ENCODE data around the gene TREH.
"Not testable (repeated sequence)": the region's sequence is repeated elsewhere in the genome, so short reads cannot be mapped to it uniquely, and the experiment has no call there.

The TREH gene

DNA sequence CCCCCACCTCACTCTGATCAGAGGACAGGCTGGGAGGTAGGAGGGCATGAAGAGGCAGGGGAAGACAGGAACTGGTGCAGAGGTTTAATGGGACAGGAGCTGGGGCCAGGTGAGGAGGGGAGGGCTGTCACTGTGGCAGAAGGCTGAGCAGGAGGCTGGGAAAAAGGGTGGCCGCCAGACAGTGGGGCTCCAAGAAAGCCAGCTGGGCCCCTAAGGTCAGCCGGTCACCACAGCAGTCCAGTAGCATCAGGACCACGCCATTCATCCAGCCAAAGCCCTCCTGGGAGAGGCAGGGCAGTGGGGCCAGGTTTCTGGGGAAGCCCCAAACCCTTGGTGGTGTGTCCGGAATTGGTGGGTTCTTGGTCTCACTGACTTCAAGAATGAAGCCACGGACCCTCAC lies 8.5 kb upstream of the TREH start:
- TF ChIP-seq CTCF (IDR thresholded peaks at IDR 0.05; ENCODE audit: low read depth, low read length, missing control alignments): no peak
- no peak overlapping the region for H3K4me3 ChIP-seq (replicated peaks; ENCODE audit: low read depth, low read length)
- DNase-seq (ENCODE audit: extremely low read depth, low read depth): no peak

DNA sequence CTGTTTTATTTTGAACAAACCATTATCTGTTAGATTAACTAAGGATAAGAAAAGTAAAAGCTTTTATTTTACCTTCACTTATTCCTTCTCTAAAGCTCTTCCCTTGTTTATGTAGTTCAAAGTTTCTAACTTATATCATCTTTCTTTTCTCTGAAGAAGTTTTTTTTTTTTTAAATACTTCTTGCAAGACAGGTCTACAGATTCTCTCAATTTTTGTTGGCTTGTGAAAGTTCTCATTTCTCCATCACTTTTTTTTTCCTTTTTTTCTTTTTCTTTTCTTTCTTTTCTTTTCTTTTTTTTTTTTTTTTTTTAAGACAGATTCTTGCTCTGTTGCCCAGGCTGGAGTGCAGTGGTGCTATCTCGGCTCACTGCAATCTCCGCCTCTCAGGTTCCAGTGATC lies 4.7 kb upstream of the TREH start:
- DNase-seq (ENCODE audit: extremely low read depth, low read depth): no peak
- TF ChIP-seq CTCF (IDR thresholded peaks at IDR 0.05; ENCODE audit: low read depth, low read length, missing control alignments): no peak
- no peak overlapping the region for H3K4me3 ChIP-seq (replicated peaks; ENCODE audit: low read depth, low read length)

GRCh38 chr11:118682939-118683338 lies 3.5 kb upstream of the TREH start:
- not testable (repeated sequence) for DNase-seq (ENCODE audit: extremely low read depth, low read depth); H3K4me3 ChIP-seq (replicated peaks; ENCODE audit: low read depth, low read length)

GRCh38 chr11:118682372-118682771 lies 2.9 kb upstream of the TREH start:
- no peak for TF ChIP-seq CTCF (IDR thresholded peaks at IDR 0.05; ENCODE audit: low read depth, low read length, missing control alignments)
- DNase-seq (ENCODE audit: extremely low read depth, low read depth): no peak
- H3K4me3 ChIP-seq (replicated peaks; ENCODE audit: low read depth, low read length): no peak overlapping the region

GRCh38 chr11:118678908-118679307 lies 542 bp downstream of the TREH start:
- H3K4me3 ChIP-seq (replicated peaks; ENCODE audit: low read depth, low read length); DNase-seq (ENCODE audit: extremely low read depth, low read depth): not testable (repeated sequence)

GRCh38 chr11:118677977-118678376 lies 1.5 kb downstream of the TREH start:
- TF ChIP-seq CTCF (IDR thresholded peaks at IDR 0.05; ENCODE audit: low read depth, low read length, missing control alignments): no peak
- DNase-seq (ENCODE audit: extremely low read depth, low read depth): no peak
- H3K4me3 ChIP-seq (replicated peaks; ENCODE audit: low read depth, low read length): no peak overlapping the region

GRCh38 chr11:118674082-118674435 lies 5.4 kb downstream of the TREH start:
- DNase-seq (ENCODE audit: extremely low read depth, low read depth): no peak
- H3K4me3 ChIP-seq (replicated peaks; ENCODE audit: low read depth, low read length): no peak overlapping the region
- TF ChIP-seq CTCF (IDR thresholded peaks at IDR 0.05; ENCODE audit: low read depth, low read length, missing control alignments): no peak

DNA sequence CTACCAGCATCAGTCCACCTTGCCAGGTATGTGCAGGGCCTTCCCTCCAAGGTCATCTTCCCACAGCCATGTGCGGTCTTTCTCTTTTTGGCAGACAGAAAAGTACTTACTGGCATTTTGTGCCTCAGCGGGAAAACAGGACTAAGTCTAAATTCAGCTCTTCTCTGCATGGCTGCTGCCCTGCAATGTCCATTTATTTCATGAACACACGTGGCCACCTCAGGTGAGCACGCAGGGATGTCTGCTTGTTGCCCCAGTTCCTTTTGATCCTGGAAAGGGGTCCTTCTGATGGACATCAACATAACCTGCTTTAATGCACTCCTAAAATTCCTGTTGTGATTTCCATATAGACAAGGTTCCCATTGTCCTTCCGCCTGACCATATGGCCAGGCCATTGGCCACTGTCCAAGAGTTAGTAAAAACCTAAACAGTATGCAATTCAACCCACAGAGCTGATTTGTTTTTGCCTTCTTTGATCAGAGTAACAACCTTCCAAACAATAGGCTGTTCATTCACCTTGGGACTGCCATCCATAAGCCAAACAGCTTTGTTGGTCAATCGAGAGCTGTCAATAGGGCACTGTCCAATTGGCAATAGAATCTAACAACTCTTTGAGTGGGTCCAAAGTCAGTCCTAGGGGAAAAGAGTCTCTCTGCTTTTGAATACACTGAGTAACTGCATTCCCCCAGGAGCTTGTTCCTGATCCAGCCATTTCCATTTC lies 5.9 kb downstream of the TREH start:
- H3K4me3 ChIP-seq (replicated peaks; ENCODE audit: low read depth, low read length): no peak overlapping the region
- TF ChIP-seq CTCF (IDR thresholded peaks at IDR 0.05; ENCODE audit: low read depth, low read length, missing control alignments): no peak
- no peak for DNase-seq (ENCODE audit: extremely low read depth, low read depth)

Measured in HFF-Myc (cell line).